ENCODE data around the gene NRSN1.

The NRSN1 gene

DNA sequence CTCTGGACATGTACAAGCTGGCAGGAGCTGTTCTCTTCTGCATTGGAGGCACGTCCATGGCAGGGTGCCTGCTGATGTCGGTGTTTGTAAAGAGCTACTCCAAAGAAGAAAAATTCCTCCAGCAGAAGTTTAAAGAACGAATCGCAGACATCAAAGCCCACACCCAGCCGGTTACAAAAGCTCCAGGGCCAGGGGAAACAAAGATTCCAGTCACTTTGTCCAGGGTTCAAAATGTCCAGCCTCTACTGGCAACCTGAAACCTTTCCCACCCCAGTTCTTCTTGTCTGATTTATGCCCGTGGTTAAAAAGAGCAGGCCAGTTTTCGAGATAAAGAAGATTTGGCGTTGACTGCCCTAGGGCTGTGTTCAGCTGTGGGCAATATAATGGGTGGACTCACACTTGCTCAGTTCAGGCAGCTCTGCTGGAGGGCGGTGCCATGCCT is 19.7 kb downstream of the NRSN1 start:
- DNase-seq: no peak

- no peak for DNase-seq
Observed at GRCh38 chr6:24146871-24147270, 20.9 kb downstream of the NRSN1 start.

DNA sequence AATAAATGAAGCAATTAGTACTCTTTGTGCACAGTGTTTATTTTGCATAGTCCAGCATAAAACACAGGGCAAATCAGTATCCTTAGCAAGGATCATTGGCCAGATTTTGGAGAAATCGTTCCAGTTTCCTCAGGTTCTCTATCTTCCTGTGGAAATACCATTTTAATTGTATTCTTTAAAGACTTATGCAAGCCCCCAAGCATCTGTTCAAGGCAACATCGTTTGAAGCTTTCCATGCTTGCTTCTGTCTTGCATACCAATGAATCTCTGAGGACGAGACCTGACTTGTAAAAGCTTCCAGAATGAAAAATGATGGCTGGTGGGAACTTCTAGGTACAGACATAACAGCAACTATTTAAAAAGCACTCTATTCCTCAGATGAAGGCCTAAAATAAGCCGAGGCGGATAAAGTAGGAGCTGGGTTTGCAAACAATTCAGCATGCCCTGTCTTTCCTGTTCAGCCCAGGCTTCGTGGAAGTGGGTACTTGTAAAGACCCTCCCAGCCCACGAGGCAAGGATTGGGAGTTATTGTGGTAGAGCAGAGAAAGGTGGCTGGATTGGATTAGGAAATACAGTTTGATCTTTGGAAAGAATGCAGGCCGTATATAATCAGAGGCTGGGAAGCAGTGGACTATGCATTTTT is 21.6 kb downstream of the NRSN1 start:
- DNase-seq: no peak

GRCh38 chr6:24148154-24148570 is 22.1 kb downstream of the NRSN1 start:
- DNase-seq: no peak

- DNase-seq: no peak
Observed at GRCh38 chr6:24148684-24149083, 22.7 kb downstream of the NRSN1 start.

DNA sequence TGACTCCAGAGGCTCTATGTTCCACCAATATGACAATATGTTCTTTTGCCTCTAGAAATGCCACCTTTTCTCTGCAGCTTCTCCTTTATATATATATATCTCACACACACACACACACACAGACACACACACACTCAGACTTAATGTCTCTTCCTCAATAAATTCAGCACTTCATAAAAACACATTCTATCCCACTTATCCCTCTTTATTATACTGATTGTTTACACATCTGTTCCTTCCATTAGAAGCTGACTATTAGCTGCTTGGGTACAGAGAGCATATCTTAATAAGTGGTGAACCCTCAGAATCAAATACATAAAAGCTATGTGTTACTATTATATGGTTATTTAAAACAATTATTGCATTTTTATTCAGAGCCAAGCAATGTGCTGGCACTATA is 23.3 kb downstream of the NRSN1 start:
- DNase-seq: no peak

- DNase-seq: no peak
Observed at GRCh38 chr6:24149836-24150235, 23.8 kb downstream of the NRSN1 start.

DNA sequence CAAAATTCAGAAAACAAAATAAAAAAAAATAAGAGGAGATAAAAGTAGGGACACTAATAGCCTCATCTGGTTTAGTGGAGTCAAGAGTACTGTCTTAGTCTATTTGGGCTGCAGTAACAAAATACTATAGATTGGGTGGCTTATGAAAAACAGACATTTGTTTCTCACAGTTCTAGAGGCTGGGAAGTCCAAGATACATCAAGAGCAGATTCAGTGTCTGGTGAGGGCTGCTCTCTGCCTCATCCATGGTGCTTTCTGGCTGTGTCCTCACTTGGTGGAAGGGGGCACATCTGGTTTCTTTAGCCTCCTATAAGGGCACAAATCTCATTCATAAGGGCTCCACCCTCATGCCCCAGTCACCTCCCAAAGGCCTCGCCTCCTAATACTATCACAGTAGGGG is 26.0 kb downstream of the NRSN1 start:
- DNase-seq: no peak

- DNase-seq: no peak
Observed at GRCh38 chr6:24154121-24154520, 28.1 kb downstream of the NRSN1 start.

- no peak for DNase-seq
Observed at GRCh38 chr6:24157886-24158285, 31.9 kb downstream of the NRSN1 start.

DNA sequence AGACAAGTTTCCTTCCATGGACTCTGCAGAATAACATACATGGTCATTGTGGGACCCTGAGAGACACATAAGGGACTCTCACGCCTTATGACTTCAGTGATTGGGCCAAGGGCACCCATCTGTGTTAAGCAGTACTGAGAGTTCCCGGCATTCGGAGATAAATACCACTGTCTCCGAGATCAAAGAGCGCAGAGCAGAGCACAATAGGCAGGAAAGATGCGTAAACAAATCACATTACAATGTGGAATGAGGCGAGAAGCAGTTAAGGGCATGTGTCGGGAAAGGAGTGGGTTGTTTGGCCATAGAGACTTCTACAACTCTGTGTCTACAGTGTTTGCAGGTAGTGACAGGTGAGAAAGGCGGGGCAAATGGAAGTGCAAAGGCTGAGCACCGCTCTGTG is 57.6 kb downstream of the NRSN1 start:
- no peak for DNase-seq

GRCh38 chr6:24186349-24186748 is 60.3 kb downstream of the NRSN1 start:
- no peak for DNase-seq

DNA sequence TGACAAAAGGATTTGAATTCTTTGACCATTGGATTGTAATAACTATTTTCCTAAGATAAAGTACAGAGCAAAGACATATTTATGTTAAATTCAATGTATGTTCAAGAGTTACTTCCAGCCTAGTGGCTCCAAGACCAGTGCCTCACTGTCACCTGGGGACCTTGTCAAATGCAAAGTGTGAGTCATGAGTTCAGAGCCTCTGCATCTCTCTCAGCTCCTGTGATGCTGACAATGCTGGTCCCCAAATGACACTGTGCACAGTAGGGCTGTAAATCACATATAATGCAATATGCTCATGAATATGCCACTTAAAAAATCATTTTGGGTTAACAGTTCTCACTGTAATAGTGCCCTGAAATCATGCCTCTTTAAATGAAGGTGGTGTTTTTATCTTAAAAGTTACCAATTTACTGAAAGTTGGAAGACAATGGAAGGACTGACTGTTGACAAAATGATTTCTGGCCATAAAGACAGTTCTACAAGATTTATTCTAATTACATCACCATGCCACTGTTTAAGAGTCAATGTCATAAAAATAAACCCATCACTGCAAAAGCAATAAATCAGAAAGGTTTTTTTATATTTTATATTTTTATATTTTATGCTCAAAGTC is 62.1 kb downstream of the NRSN1 start:
- no peak for DNase-seq

DNA sequence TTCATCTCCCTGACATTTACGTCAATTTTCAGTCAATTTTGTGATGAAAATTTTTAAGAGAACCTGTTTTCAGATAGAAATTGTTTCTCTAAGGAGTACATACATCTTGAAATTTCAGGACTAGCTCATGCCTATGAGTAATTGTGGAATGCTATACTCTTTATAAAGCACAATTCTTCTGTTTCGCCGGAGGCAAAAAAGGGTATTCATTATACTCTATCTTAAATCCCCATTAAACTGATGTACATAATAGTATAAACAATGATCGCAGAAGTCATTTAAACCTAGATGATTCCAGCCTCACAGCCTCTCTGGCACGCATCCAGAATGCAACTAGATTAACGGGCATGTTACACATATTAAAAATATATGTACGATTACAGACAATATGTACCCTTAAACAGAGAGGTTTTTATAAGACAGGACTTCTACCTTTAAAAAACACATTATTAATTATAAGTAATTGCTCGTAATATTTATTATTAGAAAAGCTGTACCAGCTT is 62.6 kb downstream of the NRSN1 start:
- DNase-seq: no peak

- no peak for DNase-seq
Observed at GRCh38 chr6:24191346-24191745, 65.3 kb downstream of the NRSN1 start.

- no peak for DNase-seq
Observed at GRCh38 chr6:24193364-24193763, 67.3 kb downstream of the NRSN1 start.

GRCh38 chr6:24194978-24195700 is 69.1 kb downstream of the NRSN1 start:
- DNase-seq: no peak

DNA sequence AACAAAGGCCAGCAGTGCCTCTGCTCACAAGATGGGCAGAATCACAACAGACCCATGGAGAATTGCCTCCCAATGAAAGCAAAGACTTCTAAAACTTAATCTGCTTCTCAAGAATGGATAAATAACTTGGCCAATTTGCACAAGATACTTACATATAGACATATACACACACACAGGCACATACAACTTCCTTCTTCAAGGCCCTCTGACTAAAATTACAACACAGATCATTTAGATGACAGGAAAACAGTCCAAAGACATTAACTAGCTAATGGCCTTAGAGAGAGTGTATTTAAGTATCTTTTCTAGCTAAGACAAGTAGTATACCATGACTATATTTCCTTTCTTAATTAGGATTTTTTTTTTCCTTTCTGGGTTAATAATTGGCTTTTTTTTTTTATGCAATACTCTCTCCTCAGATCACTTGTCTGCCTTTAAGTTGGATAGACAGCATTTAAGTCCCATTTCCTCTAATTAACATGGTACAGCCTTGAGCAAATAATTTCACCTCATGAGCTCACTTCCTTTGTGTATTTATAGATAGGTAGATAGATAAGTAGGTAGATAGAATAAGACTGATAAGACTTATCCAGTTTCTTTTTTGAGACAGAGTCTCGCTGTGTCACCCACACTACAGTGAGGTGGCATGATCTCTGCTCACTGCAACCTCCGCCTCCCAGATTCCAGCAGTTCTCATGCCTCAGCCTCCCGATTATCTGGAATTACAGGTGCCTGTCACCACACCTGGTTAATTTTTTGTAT is 70.0 kb downstream of the NRSN1 start:
- DNase-seq: no peak

Measured in NCI-H1694 treated with DMSO at 0.1 percent for 48 hours (cell line).